ENCODE measurements around the gene HEATR9. TPM values are rescaled to one million over a fixed set of nuclear protein-coding genes. Genes with fewer than 3 reads are reported as not detected.
A peak's percentile ranks its signal among the peaks of the same experiment; 100 is the strongest.

HEATR9 gene
- total RNA-seq, 1 experiment from 2014 or later, result not detected

DNA sequence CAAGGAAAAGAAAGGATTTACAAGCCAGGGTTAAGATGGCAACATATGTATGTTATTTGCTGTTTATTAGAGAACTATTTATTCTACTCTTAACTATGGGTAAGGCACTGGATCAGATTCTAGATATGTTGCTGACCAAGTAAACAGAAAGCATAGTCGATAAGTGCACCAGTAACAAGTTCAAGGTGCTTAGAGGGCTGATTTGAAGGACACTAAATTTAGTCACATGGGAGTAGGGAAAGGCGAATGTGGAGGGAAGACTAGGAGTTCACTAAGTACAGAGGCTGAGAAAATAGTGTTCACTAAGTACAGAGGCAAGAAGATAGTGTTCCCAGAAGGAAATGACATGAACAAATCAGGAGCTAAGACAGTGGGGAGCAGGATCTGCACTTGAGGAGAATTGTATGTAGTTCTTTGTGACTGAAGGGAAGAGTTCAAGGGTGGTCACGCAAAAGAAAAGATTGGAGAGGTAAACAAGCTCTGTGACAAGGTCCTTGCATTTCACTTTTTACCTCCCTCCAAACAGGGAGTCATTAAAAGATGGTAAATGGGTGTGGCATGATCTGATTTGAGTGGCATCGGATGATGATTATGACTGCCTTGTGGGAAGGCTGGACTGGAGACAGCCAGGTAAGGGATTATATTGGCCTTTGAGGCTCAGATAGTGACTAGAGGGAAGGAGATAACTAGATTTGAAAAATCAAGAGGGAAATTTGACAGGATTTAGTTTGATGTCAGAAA is 20.9 kb downstream of the HEATR9 start:
- Mint-ChIP-seq H3K27me3 (ENCODE audit: low read depth) (no peaks in the 10 kb centered on the region), H3K9me3 (no peaks in the 10 kb centered on the region), H3K27ac (peak overlapping the region; percentile 65), H3K4me3 (no peak overlapping the region), H3K4me1 (peaks cover 14% of the 10 kb centered on the region), H3K36me3 (peaks cover 56% of the 10 kb centered on the region)
- CTCF ChIA-PET, result interaction anchor here (1.4 kb wide), 1 partner anchor 73 kb away, joined by 3 read pairs; no protein-coding TSS in a partner anchor
- ATAC-seq (no peak), DNase-seq (ENCODE audit: low spot score) (no peak)
- POLR2A ChIA-PET, result interaction anchor here (0.8 kb wide), 1 partner anchor 251 kb away, joined by 6 read pairs; no protein-coding TSS in a partner anchor
- TF ChIP-seq, protein P1, sequence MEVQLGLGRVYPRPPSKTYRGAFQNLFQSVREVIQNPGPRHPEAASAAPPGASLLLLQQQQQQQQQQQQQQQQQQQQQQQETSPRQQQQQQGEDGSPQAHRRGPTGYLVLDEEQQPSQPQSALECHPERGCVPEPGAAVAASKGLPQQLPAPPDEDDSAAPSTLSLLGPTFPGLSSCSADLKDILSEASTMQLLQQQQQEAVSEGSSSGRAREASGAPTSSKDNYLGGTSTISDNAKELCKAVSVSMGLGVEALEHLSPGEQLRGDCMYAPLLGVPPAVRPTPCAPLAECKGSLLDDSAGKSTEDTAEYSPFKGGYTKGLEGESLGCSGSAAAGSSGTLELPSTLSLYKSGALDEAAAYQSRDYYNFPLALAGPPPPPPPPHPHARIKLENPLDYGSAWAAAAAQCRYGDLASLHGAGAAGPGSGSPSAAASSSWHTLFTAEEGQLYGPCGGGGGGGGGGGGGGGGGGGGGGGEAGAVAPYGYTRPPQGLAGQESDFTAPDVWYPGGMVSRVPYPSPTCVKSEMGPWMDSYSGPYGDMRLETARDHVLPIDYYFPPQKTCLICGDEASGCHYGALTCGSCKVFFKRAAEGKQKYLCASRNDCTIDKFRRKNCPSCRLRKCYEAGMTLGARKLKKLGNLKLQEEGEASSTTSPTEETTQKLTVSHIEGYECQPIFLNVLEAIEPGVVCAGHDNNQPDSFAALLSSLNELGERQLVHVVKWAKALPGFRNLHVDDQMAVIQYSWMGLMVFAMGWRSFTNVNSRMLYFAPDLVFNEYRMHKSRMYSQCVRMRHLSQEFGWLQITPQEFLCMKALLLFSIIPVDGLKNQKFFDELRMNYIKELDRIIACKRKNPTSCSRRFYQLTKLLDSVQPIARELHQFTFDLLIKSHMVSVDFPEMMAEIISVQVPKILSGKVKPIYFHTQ (CRISPR knock-in tag; IDR thresholded peaks at IDR 0.05), result 0 out of 2 replicates have a peak, but pooled peaks have one; percentile 6
- no peak for TF ChIP-seq NFATC4 (CRISPR knock-in tag; IDR thresholded peaks at IDR 0.05)
- TF ChIP-seq, protein P2, sequence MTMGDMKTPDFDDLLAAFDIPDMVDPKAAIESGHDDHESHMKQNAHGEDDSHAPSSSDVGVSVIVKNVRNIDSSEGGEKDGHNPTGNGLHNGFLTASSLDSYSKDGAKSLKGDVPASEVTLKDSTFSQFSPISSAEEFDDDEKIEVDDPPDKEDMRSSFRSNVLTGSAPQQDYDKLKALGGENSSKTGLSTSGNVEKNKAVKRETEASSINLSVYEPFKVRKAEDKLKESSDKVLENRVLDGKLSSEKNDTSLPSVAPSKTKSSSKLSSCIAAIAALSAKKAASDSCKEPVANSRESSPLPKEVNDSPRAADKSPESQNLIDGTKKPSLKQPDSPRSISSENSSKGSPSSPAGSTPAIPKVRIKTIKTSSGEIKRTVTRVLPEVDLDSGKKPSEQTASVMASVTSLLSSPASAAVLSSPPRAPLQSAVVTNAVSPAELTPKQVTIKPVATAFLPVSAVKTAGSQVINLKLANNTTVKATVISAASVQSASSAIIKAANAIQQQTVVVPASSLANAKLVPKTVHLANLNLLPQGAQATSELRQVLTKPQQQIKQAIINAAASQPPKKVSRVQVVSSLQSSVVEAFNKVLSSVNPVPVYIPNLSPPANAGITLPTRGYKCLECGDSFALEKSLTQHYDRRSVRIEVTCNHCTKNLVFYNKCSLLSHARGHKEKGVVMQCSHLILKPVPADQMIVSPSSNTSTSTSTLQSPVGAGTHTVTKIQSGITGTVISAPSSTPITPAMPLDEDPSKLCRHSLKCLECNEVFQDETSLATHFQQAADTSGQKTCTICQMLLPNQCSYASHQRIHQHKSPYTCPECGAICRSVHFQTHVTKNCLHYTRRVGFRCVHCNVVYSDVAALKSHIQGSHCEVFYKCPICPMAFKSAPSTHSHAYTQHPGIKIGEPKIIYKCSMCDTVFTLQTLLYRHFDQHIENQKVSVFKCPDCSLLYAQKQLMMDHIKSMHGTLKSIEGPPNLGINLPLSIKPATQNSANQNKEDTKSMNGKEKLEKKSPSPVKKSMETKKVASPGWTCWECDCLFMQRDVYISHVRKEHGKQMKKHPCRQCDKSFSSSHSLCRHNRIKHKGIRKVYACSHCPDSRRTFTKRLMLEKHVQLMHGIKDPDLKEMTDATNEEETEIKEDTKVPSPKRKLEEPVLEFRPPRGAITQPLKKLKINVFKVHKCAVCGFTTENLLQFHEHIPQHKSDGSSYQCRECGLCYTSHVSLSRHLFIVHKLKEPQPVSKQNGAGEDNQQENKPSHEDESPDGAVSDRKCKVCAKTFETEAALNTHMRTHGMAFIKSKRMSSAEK (CRISPR knock-in tag; IDR thresholded peaks at IDR 0.05; ENCODE audit: borderline replicate concordance), result 0 out of 2 replicates have a peak, but pooled peaks have one; percentile 10

DNA sequence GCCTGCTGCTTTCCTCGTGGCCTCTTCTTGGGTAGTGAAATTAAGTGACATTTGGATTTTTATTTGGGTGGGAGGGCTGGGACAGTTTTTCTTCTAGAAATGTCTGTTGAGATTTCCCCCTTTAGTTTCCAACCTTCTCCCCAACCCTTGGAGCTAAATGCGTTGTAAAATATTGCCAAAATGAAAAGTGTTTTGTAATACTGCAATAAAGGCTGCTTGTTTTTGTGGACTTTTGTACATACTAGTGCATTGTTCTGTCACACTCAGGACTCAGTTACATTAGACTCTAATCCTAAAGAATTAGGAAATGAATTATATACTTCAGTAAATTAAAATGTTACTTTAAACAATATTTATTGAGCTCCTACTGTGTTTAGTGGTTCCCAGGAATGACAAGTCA is 21.7 kb downstream of the HEATR9 start:
- ATAC-seq, result no peak
- ChIA-PET CTCF (no interaction called here), POLR2A (no interaction called here)
- Mint-ChIP-seq H3K27me3 (ENCODE audit: low read depth) (no peaks in the 10 kb centered on the region), H3K4me1 (peaks cover 14% of the 10 kb centered on the region), H3K4me3 (no peak overlapping the region), H3K27ac (no peak overlapping the region), H3K36me3 (peaks cover 63% of the 10 kb centered on the region), H3K9me3 (no peaks in the 10 kb centered on the region)
- TF ChIP-seq, protein P3, sequence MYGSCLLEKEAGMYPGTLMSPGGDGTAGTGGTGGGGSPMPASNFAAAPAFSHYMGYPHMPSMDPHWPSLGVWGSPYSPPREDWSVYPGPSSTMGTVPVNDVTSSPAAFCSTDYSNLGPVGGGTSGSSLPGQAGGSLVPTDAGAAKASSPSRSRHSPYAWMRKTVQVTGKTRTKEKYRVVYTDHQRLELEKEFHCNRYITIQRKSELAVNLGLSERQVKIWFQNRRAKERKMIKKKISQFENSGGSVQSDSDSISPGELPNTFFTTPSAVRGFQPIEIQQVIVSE (CRISPR knock-in tag; IDR thresholded peaks at IDR 0.05; ENCODE audit: borderline replicate concordance), result no peak
- TF ChIP-seq OVOL2 (CRISPR knock-in tag; IDR thresholded peaks at IDR 0.05; ENCODE audit: borderline replicate concordance) (no peak), SMAD4 (CRISPR knock-in tag; IDR thresholded peaks at IDR 0.05) (no peak)
- no peak for DNase-seq (ENCODE audit: low spot score)

DNA sequence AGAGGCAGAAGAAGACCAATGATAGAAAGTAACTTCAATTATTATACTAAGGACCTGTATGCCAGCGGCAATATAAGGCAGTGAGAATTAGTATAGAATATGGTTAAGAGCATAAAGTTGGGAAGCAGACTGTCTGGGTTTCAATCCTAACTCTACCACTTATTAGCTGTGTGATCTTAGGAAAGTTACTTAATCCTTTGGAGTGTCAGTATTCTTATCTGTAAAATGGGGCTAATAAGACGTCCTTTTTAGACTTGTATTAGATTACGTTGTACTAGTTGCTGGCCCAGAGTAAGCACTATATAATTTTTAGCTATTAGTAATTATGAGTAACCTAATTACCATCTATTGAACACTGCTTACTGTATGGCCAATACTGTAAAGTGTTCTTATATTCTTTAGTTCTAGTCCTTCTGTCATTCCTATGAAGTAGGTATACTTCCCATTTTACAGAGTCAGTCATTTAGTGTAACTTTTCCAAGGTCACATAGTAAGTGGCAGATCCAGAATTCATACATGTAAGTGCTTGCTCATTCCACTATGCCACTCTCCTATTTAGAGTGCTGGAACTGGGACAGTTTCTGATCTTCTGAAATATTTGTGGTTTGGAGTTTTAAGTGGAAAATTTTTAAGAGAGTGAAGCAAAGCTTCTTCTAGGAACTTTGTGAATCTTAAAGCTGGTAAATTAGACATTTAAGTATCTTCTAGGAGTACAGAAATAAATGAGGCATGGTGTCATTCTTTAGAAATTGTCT is 22.5 kb downstream of the HEATR9 start:
- H3K9me3 Mint-ChIP-seq, result no peaks in the 10 kb centered on the region
- H3K36me3 Mint-ChIP-seq, result peaks cover 68% of the 10 kb centered on the region
- DNase-seq (ENCODE audit: low spot score) (no peak), ATAC-seq (no peak)
- TF ChIP-seq, protein P4, sequence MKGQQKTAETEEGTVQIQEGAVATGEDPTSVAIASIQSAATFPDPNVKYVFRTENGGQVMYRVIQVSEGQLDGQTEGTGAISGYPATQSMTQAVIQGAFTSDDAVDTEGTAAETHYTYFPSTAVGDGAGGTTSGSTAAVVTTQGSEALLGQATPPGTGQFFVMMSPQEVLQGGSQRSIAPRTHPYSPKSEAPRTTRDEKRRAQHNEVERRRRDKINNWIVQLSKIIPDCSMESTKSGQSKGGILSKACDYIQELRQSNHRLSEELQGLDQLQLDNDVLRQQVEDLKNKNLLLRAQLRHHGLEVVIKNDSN (CRISPR knock-in tag; IDR thresholded peaks at IDR 0.05), result no peak
- no peak overlapping the region for H3K4me3 Mint-ChIP-seq
- H3K27ac Mint-ChIP-seq, result no peak overlapping the region
- peaks cover 11% of the 10 kb centered on the region for H3K4me1 Mint-ChIP-seq
- CTCF ChIA-PET, result interaction anchor here (0.6 kb wide), 1 partner anchor 170 kb away, joined by 4 read pairs; no protein-coding TSS in a partner anchor
- POLR2A ChIA-PET, result no interaction called here
- no peaks in the 10 kb centered on the region for H3K27me3 Mint-ChIP-seq (ENCODE audit: low read depth)

All from WTC11 (cell line).